B cell (primary cell): ENCODE measurements around the gene LRRC2. TPM values are rescaled to one million over a fixed set of nuclear protein-coding genes. Genes with fewer than 3 reads are reported as not detected.

ENCODE experiments used
- ATAC-seq: fragments of 200-7000 bp; cut with Tn5 transposase; one replicate; pipeline ENCODE4 v1.10.0; 2021; ENCODE audit warnings: low read depth, mild to moderate bottlenecking, moderate number of reproducible peaks, moderate library complexity
- CTCF ChIA-PET: fragments of 350-600 bp; sonication (Branson Sonifier 250); formaldehyde crosslinking; loops from one replicate; lab custom pipeline; 2021; ENCODE audit warnings: antibody characterized with exemption, inconsistent platforms; lab: Charles Lee
- POLR2A ChIA-PET: fragments of 350-600 bp; sonication (Branson Sonifier 250); formaldehyde crosslinking; loops from one replicate; lab custom pipeline; 2021; ENCODE audit warnings: antibody characterized with exemption; lab: Charles Lee
- DNase-seq: peaks from one replicate; pipeline ENCODE4 v3.0.0; 2013
- H2AFZ ChIP-seq: 2 replicates; pipeline ENCODE4 v1.6.1; 2012; ENCODE audit warnings: mild to moderate bottlenecking, low read depth, low read length; ENCODE audit not compliant: insufficient read depth, poor library complexity, severe bottlenecking
- H3K27ac ChIP-seq, 2 donors: 1 replicate in 1 of 2; 2 replicates in 1 of 2; pipeline ENCODE4 v1.5.1; 2012 to 2013; ENCODE audit warnings: low read length in 2 of 2, mild to moderate bottlenecking in 2 of 2, moderate library complexity in 1 of 2
- H3K27me3 ChIP-seq, 4 experiments: fragments of 200-600 bp in 1 of 4; sonication (generic) in 1 of 4; replicated peaks in 1 of 4; 1 replicate in 2 of 4; 2 replicates in 2 of 4; pipeline versions ENCODE4 v1.6.1 to v1.7.0; 2013 to 2016; ENCODE audit warnings: low read length in 3 of 4, mild to moderate bottlenecking in 2 of 4, mixed read lengths in 1 of 4, moderate library complexity in 1 of 4; ENCODE audit not compliant: insufficient read depth in 4 of 4, control insufficient read depth in 3 of 4; ENCODE audit errors: control extremely low read depth in 1 of 4
- H3K36me3 ChIP-seq, 2 experiments: replicated peaks in 1 of 2; 1 replicate in 1 of 2; 2 replicates in 1 of 2; pipeline versions ENCODE4 v1.6.1 to v1.7.1; 2013; ENCODE audit warnings: low read length in 1 of 2; ENCODE audit not compliant: insufficient read depth in 2 of 2, control insufficient read depth in 1 of 2; ENCODE audit errors: control extremely low read depth in 1 of 2, extremely low read depth in 1 of 2
- H3K4me1 ChIP-seq, 2 donors: fragments of 200-600 bp in 1 of 2; sonication (generic) in 1 of 2; 1 replicate in 1 of 2; 2 replicates in 1 of 2; pipeline versions ENCODE4 v1.5.1 to v1.6.1; 2013 to 2017; ENCODE audit warnings: low read length in 2 of 2; ENCODE audit not compliant: control insufficient read depth in 2 of 2, insufficient read depth in 2 of 2
- H3K4me2 ChIP-seq: replicated peaks from 2 replicates; pipeline ENCODE3; 2012; ENCODE audit warnings: mild to moderate bottlenecking, low read depth, low read length; ENCODE audit not compliant: poor library complexity, severe bottlenecking
- H3K4me3 ChIP-seq, 5 experiments: fragments of 200-600 bp in 1 of 5; sonication (generic) in 1 of 5; 1 replicate in 3 of 5; 2 replicates in 2 of 5; pipeline versions ENCODE4 v1.5.1 to v1.7.0; 2011 to 2016; ENCODE audit warnings: low read length in 4 of 5, mild to moderate bottlenecking in 4 of 5, low read depth in 2 of 5, control low read depth in 1 of 5, moderate library complexity in 1 of 5; ENCODE audit not compliant: insufficient read depth in 1 of 5; ENCODE audit errors: control extremely low read depth in 1 of 5, extremely low read depth in 1 of 5
- H3K79me2 ChIP-seq: fragments of 200-600 bp; sonication (generic); one replicate; pipeline ENCODE4 v1.6.0; 2016; ENCODE audit warnings: low read length; ENCODE audit not compliant: control insufficient read depth, insufficient read depth
- H3K9ac ChIP-seq: fragments of 200-600 bp; sonication (generic); 2 replicates; pipeline ENCODE4 v1.6.1; 2017; ENCODE audit warnings: mild to moderate bottlenecking, low read length, moderate library complexity
- H3K9me3 ChIP-seq, 3 donors: one replicate each; pipeline versions ENCODE4 v1.6.1 to v1.7.1; 2013; ENCODE audit warnings: low read length in 2 of 3; ENCODE audit not compliant: control insufficient read depth in 2 of 3, insufficient read depth in 1 of 3; ENCODE audit errors: control extremely low read depth in 1 of 3
- H4K20me1 ChIP-seq: 2 replicates; pipeline ENCODE4 v1.6.0; 2012; ENCODE audit warnings: mild to moderate bottlenecking, low read length; ENCODE audit not compliant: insufficient read depth, control insufficient read depth, poor library complexity, severe bottlenecking
- H3K27ac Mint-ChIP-seq: one replicate; pipeline ENCODE4 v1.8.0; 2021; ENCODE audit warnings: mixed read lengths
- H3K27me3 Mint-ChIP-seq: one replicate; pipeline ENCODE4 v1.8.0; 2021; ENCODE audit warnings: mixed read lengths
- H3K4me1 Mint-ChIP-seq: one replicate; pipeline ENCODE4 v1.8.0; 2021; ENCODE audit warnings: mixed read lengths
- H3K4me3 Mint-ChIP-seq: one replicate; pipeline ENCODE4 v1.8.0; 2021; ENCODE audit warnings: mixed read lengths
- H3K9me3 Mint-ChIP-seq: one replicate; pipeline ENCODE4 v1.8.0; 2022; ENCODE audit warnings: mixed read lengths; ENCODE audit not compliant: insufficient read depth
- CTCF ChIP-seq: fragments of 200-600 bp; IDR thresholded peaks from one replicate; pipeline ENCODE4 v1.8.0; 2022; ENCODE audit warnings: antibody characterized with exemption, mild to moderate bottlenecking
- EZH2 ChIP-seq: IDR thresholded peaks from 2 replicates; pipeline ENCODE4 v1.6.1; 2012; ENCODE audit warnings: borderline replicate concordance, low read depth, mild to moderate bottlenecking, moderate library complexity, low read length; ENCODE audit not compliant: insufficient read depth, poor library complexity, severe bottlenecking
- WGBS: methylation state at CpG from one replicate; pipeline ENCODE4 v1.1.5; 2013; ENCODE audit warnings: missing lambda C conversion rate; ENCODE audit not compliant: insufficient coverage; 5-methylcytosine and 5-hydroxymethylcytosine counted together
- intact Hi-C: fragments of 100-400 bp; cut with micrococcal nuclease; formaldehyde crosslinking; loops from one replicate; pipeline ENCODE4 v1.10.0; 2022
- polyA minus RNA-seq: library from RNA; depleted of rRNA, polyadenylated mRNA; stranded (reverse); fragments of >200 nt; gene quantifications from 2 replicates; pipeline ENCODE4 v1.2.3, GENCODE V29; 2012
- polyA plus RNA-seq: library from polyadenylated mRNA; depleted of rRNA; stranded (reverse); fragments of >200 nt; gene quantifications from 2 replicates; pipeline ENCODE4 v1.2.3, GENCODE V29; 2012
- total RNA-seq, 2 donors: library from RNA; stranded (reverse); fragments of 120-200 nt in 1 of 2; gene quantifications; 1 replicate in 1 of 2; 2 replicates in 1 of 2; pipeline versions ENCODE4 v1.2.3 to v1.2.4, GENCODE V29; 2013 to 2022

LRRC2 gene, protein sequence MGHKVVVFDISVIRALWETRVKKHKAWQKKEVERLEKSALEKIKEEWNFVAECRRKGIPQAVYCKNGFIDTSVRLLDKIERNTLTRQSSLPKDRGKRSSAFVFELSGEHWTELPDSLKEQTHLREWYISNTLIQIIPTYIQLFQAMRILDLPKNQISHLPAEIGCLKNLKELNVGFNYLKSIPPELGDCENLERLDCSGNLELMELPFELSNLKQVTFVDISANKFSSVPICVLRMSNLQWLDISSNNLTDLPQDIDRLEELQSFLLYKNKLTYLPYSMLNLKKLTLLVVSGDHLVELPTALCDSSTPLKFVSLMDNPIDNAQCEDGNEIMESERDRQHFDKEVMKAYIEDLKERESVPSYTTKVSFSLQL
- total RNA-seq, result not detected in 2 replicates
- 0.12 TPM for total RNA-seq (2013)
- polyA plus RNA-seq, result 0.04 TPM in 1 of 2 replicates, not detected in the other
- polyA minus RNA-seq, result not detected in 2 replicates

DNA sequence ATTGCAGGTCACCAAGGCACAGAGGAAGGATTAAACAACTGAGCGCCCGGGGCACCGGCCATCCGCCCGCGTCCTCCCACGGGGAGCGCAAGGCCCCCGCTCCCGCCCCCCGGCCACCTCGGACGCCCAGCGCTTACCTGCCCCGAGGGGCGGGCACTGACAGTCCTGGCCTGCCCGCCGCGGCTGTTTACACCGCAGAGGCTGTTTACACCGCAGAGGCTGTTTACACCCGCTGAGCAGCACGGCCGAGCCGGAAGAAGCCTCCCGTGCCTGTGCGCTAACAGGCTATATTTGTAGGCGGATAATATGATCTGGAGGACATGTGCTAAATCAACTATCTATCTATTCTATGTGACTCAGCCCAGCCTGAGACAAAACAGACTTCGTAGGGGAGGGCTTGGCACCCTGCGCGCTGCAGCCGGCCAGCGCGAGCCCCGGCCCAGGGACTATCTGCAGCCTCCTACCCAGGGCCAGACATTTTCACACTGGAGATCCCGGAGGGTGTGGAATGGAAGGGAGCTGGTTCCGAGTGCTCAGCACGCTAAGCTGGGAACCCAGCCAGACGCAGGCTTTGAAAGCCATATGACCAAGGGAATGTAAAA is at the start of gene LRRC2:
LRRC2 (minus strand) TSS at position 263 of the 602 bp plus-strand sequence. CDS start 14,711 bp downstream, outside the sequence.
- Mint-ChIP-seq H3K27me3 (peaks cover 41% of the 10 kb centered on the region), H3K9me3 (no peaks in the 10 kb centered on the region), H3K27ac (peak within 1 kb of the TSS; percentile 50), H3K4me1 (peaks cover 13% of the 10 kb centered on the region), H3K4me3 (peak within 1 kb of the TSS; percentile 76)
- TF ChIP-seq CTCF (no peak), EZH2 (no peak)
- peak within 1 kb of the TSS in 3 of 5 experiments; percentile 33 to 59 (median 40) for H3K4me3 ChIP-seq
- H3K36me3 ChIP-seq, result no peaks in the 10 kb centered on the region
- intact Hi-C loops, result no loop called here
- ATAC-seq, result peak; percentile 28
- no peaks in the 10 kb centered on the region for H3K79me2 ChIP-seq
- CTCF ChIA-PET, result no interaction called here
- peak within 1 kb of the TSS; percentile 54 for H3K9ac ChIP-seq
- 6% methylated on average over 30 of the region's 39 CpGs for WGBS
- POLR2A ChIA-PET, result no interaction called here
- H3K27ac ChIP-seq, result no peak within 1 kb of the TSS
- peaks cover 0 to 13% (median 0%) of the 10 kb centered on the region in 3 donors for H3K9me3 ChIP-seq
- H3K4me2 ChIP-seq, result peak within 1 kb of the TSS; percentile 77
- DNase-seq, result peak; percentile 45
- H2AFZ ChIP-seq, result peak within 1 kb of the TSS; percentile 61
- H3K27me3 ChIP-seq, result peaks cover 0 to 30% (median 21%) of the 10 kb centered on the region in 4 experiments
- H4K20me1 ChIP-seq, result no peaks in the 10 kb centered on the region
- H3K4me1 ChIP-seq, result peaks cover 14 to 15% of the 10 kb centered on the region in 2 donors
